ENCODE data around the gene TMPRSS9.

DNA sequence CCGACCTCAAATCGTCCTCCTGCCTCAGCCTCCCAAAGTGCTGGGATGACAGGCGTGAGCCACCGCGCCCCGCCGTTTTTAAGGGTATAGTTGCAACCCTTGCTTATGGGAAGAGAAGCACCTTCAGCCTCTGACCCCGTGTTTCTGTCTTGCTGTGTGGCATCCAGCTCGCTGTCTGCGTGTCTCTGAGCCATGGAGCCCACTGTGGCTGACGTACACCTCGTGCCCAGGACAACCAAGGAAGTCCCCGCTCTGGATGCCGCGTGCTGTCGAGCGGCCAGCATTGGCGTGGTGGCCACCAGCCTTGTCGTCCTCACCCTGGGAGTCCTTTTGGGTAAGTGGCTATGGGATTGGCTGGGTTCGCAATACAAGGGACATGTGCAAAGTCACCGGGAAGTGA lies 29.5 kb downstream of the TMPRSS9 start:
- TF ChIP-seq TAF1 (IDR thresholded peaks at IDR 0.05; ENCODE audit: low read depth, low read length) (no peak), POLR2A (IDR thresholded peaks at IDR 0.05; ENCODE audit: low read depth, low read length) (no peak), POLR2AphosphoS5 (IDR thresholded peaks at IDR 0.05; ENCODE audit: low read depth, low read length) (no peak)

Measured in GM12891 (cell line).